GM23338 (cell line): Measurements from ENCODE around the gene MCM9. TPM values are rescaled to one million over a fixed set of nuclear protein-coding genes. Genes with fewer than 3 reads are reported as not detected.

Experiments
- ATAC-seq: fragments of 200-7000 bp; cut with Tn5 transposase; 3 replicates; pipeline ENCODE4 v1.9.1; 2020
- DNase-seq: peaks from one replicate; pipeline ENCODE4 v3.0.0-alpha.2; 2015; ENCODE audit warnings: low spot score
- H2AFZ ChIP-seq: fragments of 200-600 bp; sonication (generic); 2 replicates; pipeline ENCODE4 v1.8.0; 2016; ENCODE audit warnings: antibody characterized with exemption, mild to moderate bottlenecking, moderate library complexity
- H3F3A ChIP-seq: fragments of 200-600 bp; sonication (generic); replicated peaks from 2 replicates; pipeline ENCODE4 v1.8.0; 2017; ENCODE audit warnings: antibody characterized with exemption, mixed run types, low read depth
- H3K27ac ChIP-seq: fragments of 200-600 bp; sonication (generic); 2 replicates; pipeline ENCODE4 v1.6.1; 2016; ENCODE audit warnings: low read depth
- H3K27me3 ChIP-seq: fragments of 200-600 bp; sonication (generic); 2 replicates; pipeline ENCODE4 v1.8.0; 2016; ENCODE audit warnings: mild to moderate bottlenecking, mixed run types, moderate library complexity; ENCODE audit not compliant: insufficient read depth
- H3K36me3 ChIP-seq: fragments of 200-600 bp; sonication (generic); 2 replicates; pipeline ENCODE4 v1.8.0; 2016; ENCODE audit warnings: mild to moderate bottlenecking; ENCODE audit not compliant: insufficient read depth
- H3K4me1 ChIP-seq: fragments of 200-600 bp; sonication (generic); 2 replicates; pipeline ENCODE4 v1.8.0; 2016; ENCODE audit warnings: mild to moderate bottlenecking, moderate library complexity; ENCODE audit not compliant: insufficient read depth
- H3K4me2 ChIP-seq: fragments of 200-600 bp; sonication (generic); 2 replicates; pipeline ENCODE4 v1.7.1; 2017; ENCODE audit warnings: mixed run types
- H3K4me3 ChIP-seq: fragments of 200-600 bp; sonication (generic); 2 replicates; pipeline ENCODE4 v1.6.1; 2016; ENCODE audit warnings: mixed run types
- H3K79me2 ChIP-seq: fragments of 200-600 bp; sonication (generic); replicated peaks from 2 replicates; pipeline ENCODE4 v1.8.0; 2017; ENCODE audit warnings: mild to moderate bottlenecking; ENCODE audit not compliant: insufficient read depth
- H3K9me2 ChIP-seq: fragments of 200-600 bp; sonication (generic); 2 replicates; pipeline ENCODE4 v1.8.0; 2017; ENCODE audit not compliant: insufficient read depth
- H4K20me1 ChIP-seq: fragments of 200-600 bp; sonication (generic); replicated peaks from 2 replicates; pipeline ENCODE4 v1.8.0; 2017; ENCODE audit warnings: mild to moderate bottlenecking; ENCODE audit not compliant: insufficient read depth
- H3K27ac Mint-ChIP-seq: 2 replicates; pipeline ENCODE4 v1.8.0; 2020; ENCODE audit warnings: inconsistent platforms, mild to moderate bottlenecking, moderate library complexity, mixed read lengths
- H3K27me3 Mint-ChIP-seq: 3 replicates; pipeline ENCODE4 v1.8.0; 2022; ENCODE audit warnings: low read depth, mild to moderate bottlenecking, moderate library complexity, mixed read lengths, inconsistent platforms; ENCODE audit not compliant: insufficient read depth, poor library complexity
- H3K36me3 Mint-ChIP-seq: 3 replicates; pipeline ENCODE4 v1.8.0; 2021; ENCODE audit warnings: low read depth, mild to moderate bottlenecking, inconsistent platforms, moderate library complexity, mixed read lengths
- H3K4me1 Mint-ChIP-seq: 3 replicates; pipeline ENCODE4 v1.8.0; 2020; ENCODE audit warnings: mild to moderate bottlenecking, inconsistent platforms, mixed read lengths
- H3K4me3 Mint-ChIP-seq: 3 replicates; pipeline ENCODE4 v1.8.0; 2021; ENCODE audit warnings: moderate library complexity, mild to moderate bottlenecking, inconsistent platforms, mixed read lengths
- H3K9me3 Mint-ChIP-seq: 3 replicates; pipeline ENCODE4 v1.8.0; 2020; ENCODE audit warnings: moderate library complexity, mild to moderate bottlenecking, inconsistent platforms, mixed read lengths
- CREB1 ChIP-seq: fragments of 250-450 bp; sonication (Bioruptor Pico); IDR thresholded peaks from 2 replicates; pipeline ENCODE4 v1.5.0; 2020; ENCODE audit warnings: low read depth, mild to moderate bottlenecking, moderate library complexity
- EZH2 ChIP-seq: fragments of 200-600 bp; sonication (generic); IDR thresholded peaks from one replicate; pipeline ENCODE4 v1.8.0; 2017; ENCODE audit warnings: antibody characterized with exemption, mild to moderate bottlenecking, low read depth; ENCODE audit not compliant: unreplicated experiment
- EZH2phosphoT487 ChIP-seq: fragments of 200-600 bp; sonication (generic); IDR thresholded peaks from one replicate; pipeline ENCODE4 v1.8.1; 2018; ENCODE audit warnings: antibody characterized with exemption; ENCODE audit not compliant: unreplicated experiment
- JUNB ChIP-seq: IDR thresholded peaks from one replicate; pipeline ENCODE4 v1.6.1; 2016; ENCODE audit warnings: antibody characterized with exemption; ENCODE audit not compliant: unreplicated experiment
- NANOG ChIP-seq: IDR thresholded peaks from 2 replicates; pipeline ENCODE4 v1.6.1; 2016; ENCODE audit warnings: antibody characterized with exemption, borderline replicate concordance
- POLR2AphosphoS5 ChIP-seq: IDR thresholded peaks from 2 replicates; pipeline ENCODE4 v1.6.1; 2016; ENCODE audit warnings: antibody characterized with exemption, low read depth
- STAT1 ChIP-seq: IDR thresholded peaks from one replicate; pipeline ENCODE4 v1.6.1; 2016; ENCODE audit warnings: antibody characterized with exemption; ENCODE audit not compliant: unreplicated experiment
- ZNF114 ChIP-seq: fragments of 250-450 bp; sonication (Bioruptor Pico); IDR thresholded peaks from 2 replicates; pipeline ENCODE4 v1.5.0; 2020; ENCODE audit warnings: mild to moderate bottlenecking, moderate library complexity
- ZNF331 ChIP-seq: fragments of 250-450 bp; sonication (Bioruptor Pico); IDR thresholded peaks from 2 replicates; pipeline ENCODE4 v1.5.0; 2020; ENCODE audit warnings: low read depth, mild to moderate bottlenecking, moderate library complexity
- polyA plus RNA-seq: library from polyadenylated mRNA; unstranded; fragments of >200 nt; fragmentation: Nextera tagmentation; extraction: Ambion mirVana; gene quantifications from 2 replicates; pipeline ENCODE4 v1.2.1, GENCODE V29; 2016
- total RNA-seq: library from RNA; depleted of rRNA; stranded (reverse); fragments of >200 nt; shearing (Covaris generic); gene quantifications from 2 replicates; pipeline ENCODE4 v1.2.3, GENCODE V29; 2014
- TF ChIP-seq, protein P1 (sequence below): IDR thresholded peaks from 2 replicates; pipeline ENCODE4 v1.6.1; 2016; ENCODE audit warnings: antibody characterized with exemption
- TF ChIP-seq, protein P2 (sequence below): IDR thresholded peaks from one replicate; pipeline ENCODE4 v1.6.1; 2018; ENCODE audit warnings: antibody characterized with exemption; ENCODE audit not compliant: unreplicated experiment
- TF ChIP-seq, protein P3 (sequence below): fragments of 250-450 bp; sonication (Bioruptor Pico); IDR thresholded peaks from 2 replicates; pipeline ENCODE4 v1.5.0; 2020; ENCODE audit warnings: mild to moderate bottlenecking, moderate library complexity
- TF ChIP-seq, protein P4 (sequence below), 2 experiments: fragments of 200-600 bp in 1 of 2; sonication (generic) in 1 of 2; conservative IDR thresholded peaks; 2 replicates each; pipeline versions ENCODE4 v1.5.1 to v1.6.1; 2016 to 2017; ENCODE audit warnings: antibody characterized with exemption in 2 of 2, low read depth in 2 of 2, mild to moderate bottlenecking in 2 of 2, moderate library complexity in 1 of 2

The MCM9 gene
- total and polyA plus RNA-seq, 2 experiments from 2014 or later, result 14.9 to 16.6 TPM

DNA sequence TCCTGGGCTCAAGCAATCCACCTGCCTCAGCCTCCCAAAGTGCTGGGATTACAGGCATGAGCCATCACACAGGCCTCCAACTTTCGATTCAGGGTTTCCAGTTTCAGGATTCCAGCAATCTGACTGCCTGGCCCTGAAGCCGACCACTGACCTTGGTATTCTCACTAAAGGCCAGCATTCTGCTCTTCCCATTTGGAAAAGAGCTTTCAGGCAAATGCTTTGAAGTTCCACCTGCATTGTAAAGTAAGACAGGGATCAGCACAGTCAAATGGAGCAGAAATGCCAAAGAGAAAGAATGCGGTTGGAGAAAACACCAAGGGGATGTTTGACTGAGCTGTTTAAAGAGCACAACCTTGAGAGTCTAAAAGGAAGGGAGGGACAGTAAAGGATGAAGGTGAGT lies 166.5 kb downstream of the MCM9 start:
- H3K9me3 Mint-ChIP-seq, result no peaks in the 10 kb centered on the region
- no peak overlapping the region for H3K27ac Mint-ChIP-seq
- Histone ChIP-seq H3K4me1 (peaks cover 10% of the 10 kb centered on the region; the same call in 1 of the 2 replicates), H4K20me1 (no peaks in the 10 kb centered on the region), H3F3A (no peaks in the 10 kb centered on the region), H3K27me3 (no peaks in the 10 kb centered on the region), H3K4me2 (no peak overlapping the region), H3K79me2 (no peaks in the 10 kb centered on the region), H2AFZ (peak overlapping the region; percentile 56; the same call in 1 of the 2 replicates), H3K27ac (no peak overlapping the region), H3K4me3 (no peak overlapping the region), H3K36me3 (no peaks in the 10 kb centered on the region), H3K9me2 (peaks cover 7% of the 10 kb centered on the region; the same call in 1 of the 2 replicates)
- no peak overlapping the region for H3K4me3 Mint-ChIP-seq
- H3K27me3 Mint-ChIP-seq, result peaks cover 3% of the 10 kb centered on the region
- H3K36me3 Mint-ChIP-seq, result no peaks in the 10 kb centered on the region
- H3K4me1 Mint-ChIP-seq, result peaks cover 6% of the 10 kb centered on the region
- DNase-seq (peak; percentile 11), ATAC-seq (no peak)
- TF ChIP-seq JUNB (no peak), POLR2AphosphoS5 (no peak), STAT1 (no peak), CREB1 (CRISPR knock-in tag) (no peak), ZNF331 (no peak), NANOG (no peak), EZH2phosphoT487 (no peak), ZNF114 (CRISPR knock-in tag) (no peak), EZH2 (no peak)
- TF ChIP-seq, protein P1, sequence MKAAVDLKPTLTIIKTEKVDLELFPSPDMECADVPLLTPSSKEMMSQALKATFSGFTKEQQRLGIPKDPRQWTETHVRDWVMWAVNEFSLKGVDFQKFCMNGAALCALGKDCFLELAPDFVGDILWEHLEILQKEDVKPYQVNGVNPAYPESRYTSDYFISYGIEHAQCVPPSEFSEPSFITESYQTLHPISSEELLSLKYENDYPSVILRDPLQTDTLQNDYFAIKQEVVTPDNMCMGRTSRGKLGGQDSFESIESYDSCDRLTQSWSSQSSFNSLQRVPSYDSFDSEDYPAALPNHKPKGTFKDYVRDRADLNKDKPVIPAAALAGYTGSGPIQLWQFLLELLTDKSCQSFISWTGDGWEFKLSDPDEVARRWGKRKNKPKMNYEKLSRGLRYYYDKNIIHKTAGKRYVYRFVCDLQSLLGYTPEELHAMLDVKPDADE, result no peak
- TF ChIP-seq, protein P2, sequence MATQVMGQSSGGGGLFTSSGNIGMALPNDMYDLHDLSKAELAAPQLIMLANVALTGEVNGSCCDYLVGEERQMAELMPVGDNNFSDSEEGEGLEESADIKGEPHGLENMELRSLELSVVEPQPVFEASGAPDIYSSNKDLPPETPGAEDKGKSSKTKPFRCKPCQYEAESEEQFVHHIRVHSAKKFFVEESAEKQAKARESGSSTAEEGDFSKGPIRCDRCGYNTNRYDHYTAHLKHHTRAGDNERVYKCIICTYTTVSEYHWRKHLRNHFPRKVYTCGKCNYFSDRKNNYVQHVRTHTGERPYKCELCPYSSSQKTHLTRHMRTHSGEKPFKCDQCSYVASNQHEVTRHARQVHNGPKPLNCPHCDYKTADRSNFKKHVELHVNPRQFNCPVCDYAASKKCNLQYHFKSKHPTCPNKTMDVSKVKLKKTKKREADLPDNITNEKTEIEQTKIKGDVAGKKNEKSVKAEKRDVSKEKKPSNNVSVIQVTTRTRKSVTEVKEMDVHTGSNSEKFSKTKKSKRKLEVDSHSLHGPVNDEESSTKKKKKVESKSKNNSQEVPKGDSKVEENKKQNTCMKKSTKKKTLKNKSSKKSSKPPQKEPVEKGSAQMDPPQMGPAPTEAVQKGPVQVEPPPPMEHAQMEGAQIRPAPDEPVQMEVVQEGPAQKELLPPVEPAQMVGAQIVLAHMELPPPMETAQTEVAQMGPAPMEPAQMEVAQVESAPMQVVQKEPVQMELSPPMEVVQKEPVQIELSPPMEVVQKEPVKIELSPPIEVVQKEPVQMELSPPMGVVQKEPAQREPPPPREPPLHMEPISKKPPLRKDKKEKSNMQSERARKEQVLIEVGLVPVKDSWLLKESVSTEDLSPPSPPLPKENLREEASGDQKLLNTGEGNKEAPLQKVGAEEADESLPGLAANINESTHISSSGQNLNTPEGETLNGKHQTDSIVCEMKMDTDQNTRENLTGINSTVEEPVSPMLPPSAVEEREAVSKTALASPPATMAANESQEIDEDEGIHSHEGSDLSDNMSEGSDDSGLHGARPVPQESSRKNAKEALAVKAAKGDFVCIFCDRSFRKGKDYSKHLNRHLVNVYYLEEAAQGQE, result no peak
- TF ChIP-seq, protein P3, sequence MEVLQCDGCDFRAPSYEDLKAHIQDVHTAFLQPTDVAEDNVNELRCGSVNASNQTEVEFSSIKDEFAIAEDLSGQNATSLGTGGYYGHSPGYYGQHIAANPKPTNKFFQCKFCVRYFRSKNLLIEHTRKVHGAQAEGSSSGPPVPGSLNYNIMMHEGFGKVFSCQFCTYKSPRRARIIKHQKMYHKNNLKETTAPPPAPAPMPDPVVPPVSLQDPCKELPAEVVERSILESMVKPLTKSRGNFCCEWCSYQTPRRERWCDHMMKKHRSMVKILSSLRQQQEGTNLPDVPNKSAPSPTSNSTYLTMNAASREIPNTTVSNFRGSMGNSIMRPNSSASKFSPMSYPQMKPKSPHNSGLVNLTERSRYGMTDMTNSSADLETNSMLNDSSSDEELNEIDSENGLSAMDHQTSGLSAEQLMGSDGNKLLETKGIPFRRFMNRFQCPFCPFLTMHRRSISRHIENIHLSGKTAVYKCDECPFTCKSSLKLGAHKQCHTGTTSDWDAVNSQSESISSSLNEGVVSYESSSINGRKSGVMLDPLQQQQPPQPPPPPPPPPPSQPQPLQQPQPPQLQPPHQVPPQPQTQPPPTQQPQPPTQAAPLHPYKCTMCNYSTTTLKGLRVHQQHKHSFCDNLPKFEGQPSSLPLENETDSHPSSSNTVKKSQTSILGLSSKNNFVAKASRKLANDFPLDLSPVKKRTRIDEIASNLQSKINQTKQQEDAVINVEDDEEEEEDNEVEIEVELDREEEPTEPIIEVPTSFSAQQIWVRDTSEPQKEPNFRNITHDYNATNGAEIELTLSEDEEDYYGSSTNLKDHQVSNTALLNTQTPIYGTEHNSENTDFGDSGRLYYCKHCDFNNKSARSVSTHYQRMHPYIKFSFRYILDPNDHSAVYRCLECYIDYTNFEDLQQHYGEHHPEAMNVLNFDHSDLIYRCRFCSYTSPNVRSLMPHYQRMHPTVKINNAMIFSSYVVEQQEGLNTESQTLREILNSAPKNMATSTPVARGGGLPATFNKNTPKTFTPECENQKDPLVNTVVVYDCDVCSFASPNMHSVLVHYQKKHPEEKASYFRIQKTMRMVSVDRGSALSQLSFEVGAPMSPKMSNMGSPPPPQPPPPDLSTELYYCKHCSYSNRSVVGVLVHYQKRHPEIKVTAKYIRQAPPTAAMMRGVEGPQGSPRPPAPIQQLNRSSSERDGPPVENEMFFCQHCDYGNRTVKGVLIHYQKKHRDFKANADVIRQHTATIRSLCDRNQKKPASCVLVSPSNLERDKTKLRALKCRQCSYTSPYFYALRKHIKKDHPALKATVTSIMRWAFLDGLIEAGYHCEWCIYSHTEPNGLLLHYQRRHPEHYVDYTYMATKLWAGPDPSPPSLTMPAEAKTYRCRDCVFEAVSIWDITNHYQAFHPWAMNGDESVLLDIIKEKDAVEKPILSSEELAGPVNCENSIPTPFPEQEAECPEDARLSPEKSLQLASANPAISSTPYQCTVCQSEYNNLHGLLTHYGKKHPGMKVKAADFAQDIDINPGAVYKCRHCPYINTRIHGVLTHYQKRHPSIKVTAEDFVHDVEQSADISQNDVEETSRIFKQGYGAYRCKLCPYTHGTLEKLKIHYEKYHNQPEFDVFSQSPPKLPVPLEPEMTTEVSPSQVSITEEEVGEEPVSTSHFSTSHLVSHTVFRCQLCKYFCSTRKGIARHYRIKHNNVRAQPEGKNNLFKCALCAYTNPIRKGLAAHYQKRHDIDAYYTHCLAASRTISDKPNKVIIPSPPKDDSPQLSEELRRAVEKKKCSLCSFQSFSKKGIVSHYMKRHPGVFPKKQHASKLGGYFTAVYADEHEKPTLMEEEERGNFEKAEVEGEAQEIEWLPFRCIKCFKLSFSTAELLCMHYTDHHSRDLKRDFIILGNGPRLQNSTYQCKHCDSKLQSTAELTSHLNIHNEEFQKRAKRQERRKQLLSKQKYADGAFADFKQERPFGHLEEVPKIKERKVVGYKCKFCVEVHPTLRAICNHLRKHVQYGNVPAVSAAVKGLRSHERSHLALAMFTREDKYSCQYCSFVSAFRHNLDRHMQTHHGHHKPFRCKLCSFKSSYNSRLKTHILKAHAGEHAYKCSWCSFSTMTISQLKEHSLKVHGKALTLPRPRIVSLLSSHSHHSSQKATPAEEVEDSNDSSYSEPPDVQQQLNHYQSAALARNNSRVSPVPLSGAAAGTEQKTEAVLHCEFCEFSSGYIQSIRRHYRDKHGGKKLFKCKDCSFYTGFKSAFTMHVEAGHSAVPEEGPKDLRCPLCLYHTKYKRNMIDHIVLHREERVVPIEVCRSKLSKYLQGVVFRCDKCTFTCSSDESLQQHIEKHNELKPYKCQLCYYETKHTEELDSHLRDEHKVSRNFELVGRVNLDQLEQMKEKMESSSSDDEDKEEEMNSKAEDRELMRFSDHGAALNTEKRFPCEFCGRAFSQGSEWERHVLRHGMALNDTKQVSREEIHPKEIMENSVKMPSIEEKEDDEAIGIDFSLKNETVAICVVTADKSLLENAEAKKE (CRISPR knock-in tag), result no peak
- TF ChIP-seq, protein P4, sequence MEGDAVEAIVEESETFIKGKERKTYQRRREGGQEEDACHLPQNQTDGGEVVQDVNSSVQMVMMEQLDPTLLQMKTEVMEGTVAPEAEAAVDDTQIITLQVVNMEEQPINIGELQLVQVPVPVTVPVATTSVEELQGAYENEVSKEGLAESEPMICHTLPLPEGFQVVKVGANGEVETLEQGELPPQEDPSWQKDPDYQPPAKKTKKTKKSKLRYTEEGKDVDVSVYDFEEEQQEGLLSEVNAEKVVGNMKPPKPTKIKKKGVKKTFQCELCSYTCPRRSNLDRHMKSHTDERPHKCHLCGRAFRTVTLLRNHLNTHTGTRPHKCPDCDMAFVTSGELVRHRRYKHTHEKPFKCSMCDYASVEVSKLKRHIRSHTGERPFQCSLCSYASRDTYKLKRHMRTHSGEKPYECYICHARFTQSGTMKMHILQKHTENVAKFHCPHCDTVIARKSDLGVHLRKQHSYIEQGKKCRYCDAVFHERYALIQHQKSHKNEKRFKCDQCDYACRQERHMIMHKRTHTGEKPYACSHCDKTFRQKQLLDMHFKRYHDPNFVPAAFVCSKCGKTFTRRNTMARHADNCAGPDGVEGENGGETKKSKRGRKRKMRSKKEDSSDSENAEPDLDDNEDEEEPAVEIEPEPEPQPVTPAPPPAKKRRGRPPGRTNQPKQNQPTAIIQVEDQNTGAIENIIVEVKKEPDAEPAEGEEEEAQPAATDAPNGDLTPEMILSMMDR (conservative IDR thresholded peaks at IDR 0.05; ENCODE audit: low read depth in 2 of 2), result no peak
